ENCODE data around the gene IRX6.

The IRX6 gene

GRCh38 chr16:55379876-55380390 is 55.9 kb downstream of the IRX6 start:
- no peak for DNase-seq
- Histone ChIP-seq H3K36me3 (no peaks in the 10 kb centered on the region), H3K4me1 (no peaks in the 10 kb centered on the region), H3K9me3 (no peaks in the 10 kb centered on the region), H3K4me3 (ENCODE audit: low read depth, low read length) (no peak overlapping the region), H3K27me3 (no peaks in the 10 kb centered on the region; the same call in 1 of the 2 replicates)
- no peak for TF ChIP-seq CTCF (IDR thresholded peaks at IDR 0.05; ENCODE audit: low read depth, low read length)

All from BE2C (cell line).